GM12878 (cell line): Measurements from ENCODE around the gene STARD4. TPM values are rescaled to one million over a fixed set of nuclear protein-coding genes. Genes with fewer than 3 reads are reported as not detected.

Experiments used
- ATAC-seq: fragments of 200-7000 bp; cut with Tn5 transposase; 3 replicates; pipeline ENCODE4 v1.9.1; 2020; ENCODE audit warnings: mild to moderate bottlenecking, moderate library complexity
- BruUV-seq: library from RNA; stranded (reverse); fragments of 400-500 nt; replicated peaks from 2 replicates; lab custom pipeline; 2021; lab: Mats Ljungman, UMichigan
- CTCF ChIA-PET: fragments of 300-600 bp; sonication (Branson Sonifier 250); formaldehyde crosslinking; extraction: SDS; loops from one replicate; lab custom pipeline; 2021; ENCODE audit warnings: inconsistent platforms; lab: Yijun Ruan, JAX
- POLR2A ChIA-PET: fragments of 350-600 bp; formaldehyde crosslinking; extraction: SDS; loops from one replicate; lab custom pipeline; 2021; ENCODE audit warnings: inconsistent platforms; lab: Charles Lee
- RAD21 ChIA-PET: fragments of 300-600 bp; sonication (Branson Sonifier 250); formaldehyde crosslinking; loops from one replicate; lab custom pipeline; 2023; ENCODE audit warnings: antibody characterized with exemption; ENCODE audit not compliant: unreplicated experiment; lab: Charles Lee
- SMC1A ChIA-PET: fragments of 300-600 bp; sonication (Branson Sonifier 250); formaldehyde crosslinking; loops from one replicate; lab custom pipeline; 2023; ENCODE audit not compliant: unreplicated experiment, uncharacterized antibody; lab: Charles Lee
- DNase-seq: peaks from one replicate; pipeline ENCODE4 v3.0.0-alpha.2; 2011; ENCODE audit warnings: low read depth, low spot score
- FAIRE-seq: peaks from 3 replicates; lab custom pipeline; 2011; peaks lifted over from hg19 to GRCh38; lab: Jason Lieb, UNC
- H2AFZ ChIP-seq: 2 replicates; pipeline ENCODE4 v1.6.0; 2011; ENCODE audit warnings: low read depth, low read length, control low read depth; ENCODE audit not compliant: control insufficient read depth
- H3K27ac ChIP-seq: 2 replicates; pipeline ENCODE4 v1.5.1; 2011; ENCODE audit warnings: control low read depth; ENCODE audit not compliant: control insufficient read depth, insufficient read depth
- H3K27me3 ChIP-seq, 2 experiments: replicated peaks in 1 of 2; 2 replicates each; pipeline versions ENCODE4 v1.6.0 to v1.6.1; 2011; ENCODE audit warnings: low read length in 1 of 2; ENCODE audit not compliant: control insufficient read depth in 2 of 2, insufficient read depth in 2 of 2
- H3K36me3 ChIP-seq, 2 experiments: 2 replicates each; pipeline ENCODE4 v1.5.1; 2011; ENCODE audit warnings: low read length in 1 of 2; ENCODE audit not compliant: control insufficient read depth in 2 of 2, insufficient read depth in 2 of 2
- H3K4me1 ChIP-seq: 2 replicates; pipeline ENCODE4 v1.6.1; 2011; ENCODE audit warnings: mild to moderate bottlenecking, low read length, moderate library complexity, mixed read lengths; ENCODE audit not compliant: control insufficient read depth, insufficient read depth
- H3K4me2 ChIP-seq: 2 replicates; pipeline ENCODE4 v1.6.0; 2011; ENCODE audit warnings: control low read depth; ENCODE audit not compliant: control insufficient read depth, insufficient read depth
- H3K4me3 ChIP-seq: fragments of 200-600 bp; sonication (generic); 2 replicates; pipeline ENCODE4 v1.5.1; 2016
- H3K79me2 ChIP-seq: 2 replicates; pipeline ENCODE4 v1.6.0; 2011; ENCODE audit warnings: low read length; ENCODE audit not compliant: control insufficient read depth, insufficient read depth
- H3K9ac ChIP-seq: 2 replicates; pipeline ENCODE4 v1.8.0; 2011; ENCODE audit warnings: low read length, control low read depth, mixed read lengths; ENCODE audit not compliant: control insufficient read depth, insufficient read depth
- H3K9me3 ChIP-seq: replicated peaks from 3 replicates; pipeline ENCODE4 v1.5.1; 2011; ENCODE audit warnings: mild to moderate bottlenecking, low read length; ENCODE audit not compliant: control insufficient read depth, insufficient read depth
- H4K20me1 ChIP-seq: 2 replicates; pipeline ENCODE4 v1.6.0; 2011; ENCODE audit not compliant: control insufficient read depth, insufficient read depth
- ATF2 ChIP-seq: IDR thresholded peaks from 2 replicates; pipeline ENCODE4 v1.6.1; 2012; ENCODE audit warnings: low read length, inconsistent platforms
- FOS ChIP-seq: IDR thresholded peaks from 3 replicates; pipeline ENCODE4 v1.6.1; 2011; ENCODE audit warnings: borderline replicate concordance; ENCODE audit not compliant: insufficient read length; ENCODE audit errors: extremely low read depth
- NFIC ChIP-seq: IDR thresholded peaks from 2 replicates; pipeline ENCODE4 v1.6.1; 2012; ENCODE audit warnings: low read depth, mild to moderate bottlenecking, inconsistent platforms, low read length, moderate library complexity
- NFYA ChIP-seq: IDR thresholded peaks from 2 replicates; pipeline ENCODE4 v1.6.1; 2011; ENCODE audit warnings: low read depth, mild to moderate bottlenecking, low read length, improper control_type of control experiment, borderline replicate concordance
- PAX5 ChIP-seq: IDR thresholded peaks from 2 replicates; pipeline ENCODE4 v1.6.1; 2011; ENCODE audit warnings: low read depth, low read length, borderline replicate concordance
- POLR2AphosphoS2 ChIP-seq: IDR thresholded peaks from 2 replicates; pipeline ENCODE4 v1.6.1; 2011; ENCODE audit warnings: low read depth, mild to moderate bottlenecking, low read length, improper control_type of control experiment, moderate library complexity
- RUNX3 ChIP-seq: IDR thresholded peaks from 2 replicates; pipeline ENCODE4 v1.6.1; 2012; ENCODE audit warnings: low read length, inconsistent platforms
- WRNIP1 ChIP-seq: IDR thresholded peaks from 2 replicates; pipeline ENCODE4 v1.6.1; 2011; ENCODE audit warnings: low read depth, low read length, improper control_type of control experiment, borderline replicate concordance
- ZZZ3 ChIP-seq: IDR thresholded peaks from 2 replicates; pipeline ENCODE4 v1.6.1; 2011; ENCODE audit warnings: low read depth; ENCODE audit not compliant: control insufficient read depth, insufficient read length
- WGBS: methylation state at CpG from one replicate; pipeline ENCODE4 v1.1.6; 2016; ENCODE audit warnings: low lambda C conversion rate; ENCODE audit not compliant: insufficient replicate concordance, insufficient coverage; ENCODE audit errors: missing lambda C conversion rate; 5-methylcytosine and 5-hydroxymethylcytosine counted together
- in situ Hi-C: fragments of 300-500 bp; cut with MboI; formaldehyde crosslinking; loops from 9 replicates; pipeline ENCODE4 v1.14.3; 2018; ENCODE audit warnings: mixed read lengths
- intact Hi-C: fragments of 100-400 bp; cut with micrococcal nuclease; formaldehyde crosslinking; loops from one replicate; pipeline ENCODE4 v1.14.2; 2022; ENCODE audit not compliant: unreplicated experiment
- polyA plus RNA-seq, 11 experiments: library from polyadenylated mRNA; depleted of rRNA in 4 of 11; unstranded in 6 of 11; stranded (reverse) in 5 of 11; fragments of >200 nt; fragmentation: Nextera tagmentation in 4 of 11; fragmentation: Illumina TruSeq in 1 of 11; extraction: Ambion mirVana in 4 of 11; extraction: Trizol in 1 of 11; gene quantifications; 1 replicate in 1 of 11; 2 replicates in 10 of 11; pipeline versions ENCODE4 v1.2.1 to v1.2.3, GENCODE V29; 2011 to 2016; ENCODE audit warnings: inconsistent platforms in 2 of 11, missing spikeins in 2 of 11, low read depth in 1 of 11
- total RNA-seq, 4 experiments: library from RNA; depleted of rRNA in 3 of 4; stranded (reverse); fragments of >200 nt in 3 of 4; fragmentation: Illumina TruSeq in 1 of 4; extraction: Trizol in 1 of 4; gene quantifications; 2 replicates each; pipeline versions ENCODE4 v1.2.1 to v1.2.3, GENCODE V29; 2013 to 2021
- TF ChIP-seq, protein P1 (sequence below): IDR thresholded peaks from 2 replicates; pipeline ENCODE4 v1.6.1; 2011; ENCODE audit warnings: borderline replicate concordance, low read depth, mild to moderate bottlenecking, moderate library complexity, low read length; ENCODE audit not compliant: insufficient read depth, poor library complexity, severe bottlenecking
- TF ChIP-seq, protein P2 (sequence below): IDR thresholded peaks from 2 replicates; pipeline ENCODE4 v1.6.1; 2012; ENCODE audit warnings: low read depth, low read length, improper control_type of control experiment
- TF ChIP-seq, protein P3 (sequence below): IDR thresholded peaks from 2 replicates; pipeline ENCODE4 v1.6.1; 2012; ENCODE audit warnings: mild to moderate bottlenecking, low read depth, low read length

STARD4 gene
- total and polyA plus RNA-seq, 10 of the 15 experiments (the other 5 are each of a cell fraction or from before 2014, with no cell fraction given), result 41.9 to 190 (median 71.6) TPM

- Histone ChIP-seq H3K27ac (no peak overlapping the region), H3K4me2 (no peak overlapping the region), H3K27me3 (no peaks in the 10 kb centered on the region), H3K4me1 (no peaks in the 10 kb centered on the region), H4K20me1 (no peaks in the 10 kb centered on the region), H2AFZ (no peak overlapping the region), H3K4me3 (no peak overlapping the region), H3K9me3 (no peaks in the 10 kb centered on the region), H3K9ac (no peak overlapping the region), H3K36me3 (peaks cover 0 to 12% of the 10 kb centered on the region in 2 experiments; a peak in 2 of 4 replicates), H3K79me2 (no peaks in the 10 kb centered on the region)
- WGBS, result 97% methylated on average over 1 of the region's 1 CpG
- ChIA-PET RAD21 (no interaction called here), POLR2A (no interaction called here), CTCF (interaction anchor here (1.0 kb wide), 1 partner anchor 10 kb away, joined by 4 read pairs; no protein-coding TSS in a partner anchor), SMC1A (interaction anchor here (0.5 kb wide), 1 partner anchor 132 kb away, joined by 3 read pairs; no protein-coding TSS in a partner anchor)
- no TSS peak for BruUV-seq
- DNase-seq (no peak), ATAC-seq (no peak), FAIRE-seq (no peak)
- intact Hi-C loops (no loop called here), in situ Hi-C loops (no loop called here)
- TF ChIP-seq ZZZ3, result no peak
- TF ChIP-seq RUNX3, result no peak
- TF ChIP-seq, protein P1, sequence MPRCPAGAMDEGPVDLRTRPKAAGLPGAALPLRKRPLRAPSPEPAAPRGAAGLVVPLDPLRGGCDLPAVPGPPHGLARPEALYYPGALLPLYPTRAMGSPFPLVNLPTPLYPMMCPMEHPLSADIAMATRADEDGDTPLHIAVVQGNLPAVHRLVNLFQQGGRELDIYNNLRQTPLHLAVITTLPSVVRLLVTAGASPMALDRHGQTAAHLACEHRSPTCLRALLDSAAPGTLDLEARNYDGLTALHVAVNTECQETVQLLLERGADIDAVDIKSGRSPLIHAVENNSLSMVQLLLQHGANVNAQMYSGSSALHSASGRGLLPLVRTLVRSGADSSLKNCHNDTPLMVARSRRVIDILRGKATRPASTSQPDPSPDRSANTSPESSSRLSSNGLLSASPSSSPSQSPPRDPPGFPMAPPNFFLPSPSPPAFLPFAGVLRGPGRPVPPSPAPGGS, result no peak
- TF ChIP-seq POLR2AphosphoS2, result no peak
- TF ChIP-seq WRNIP1, result no peak
- TF ChIP-seq NFYA, result no peak
- TF ChIP-seq NFIC, result no peak
- TF ChIP-seq, protein P2, sequence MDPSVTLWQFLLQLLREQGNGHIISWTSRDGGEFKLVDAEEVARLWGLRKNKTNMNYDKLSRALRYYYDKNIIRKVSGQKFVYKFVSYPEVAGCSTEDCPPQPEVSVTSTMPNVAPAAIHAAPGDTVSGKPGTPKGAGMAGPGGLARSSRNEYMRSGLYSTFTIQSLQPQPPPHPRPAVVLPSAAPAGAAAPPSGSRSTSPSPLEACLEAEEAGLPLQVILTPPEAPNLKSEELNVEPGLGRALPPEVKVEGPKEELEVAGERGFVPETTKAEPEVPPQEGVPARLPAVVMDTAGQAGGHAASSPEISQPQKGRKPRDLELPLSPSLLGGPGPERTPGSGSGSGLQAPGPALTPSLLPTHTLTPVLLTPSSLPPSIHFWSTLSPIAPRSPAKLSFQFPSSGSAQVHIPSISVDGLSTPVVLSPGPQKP, result no peak
- TF ChIP-seq PAX5, result no peak
- TF ChIP-seq, protein P3, sequence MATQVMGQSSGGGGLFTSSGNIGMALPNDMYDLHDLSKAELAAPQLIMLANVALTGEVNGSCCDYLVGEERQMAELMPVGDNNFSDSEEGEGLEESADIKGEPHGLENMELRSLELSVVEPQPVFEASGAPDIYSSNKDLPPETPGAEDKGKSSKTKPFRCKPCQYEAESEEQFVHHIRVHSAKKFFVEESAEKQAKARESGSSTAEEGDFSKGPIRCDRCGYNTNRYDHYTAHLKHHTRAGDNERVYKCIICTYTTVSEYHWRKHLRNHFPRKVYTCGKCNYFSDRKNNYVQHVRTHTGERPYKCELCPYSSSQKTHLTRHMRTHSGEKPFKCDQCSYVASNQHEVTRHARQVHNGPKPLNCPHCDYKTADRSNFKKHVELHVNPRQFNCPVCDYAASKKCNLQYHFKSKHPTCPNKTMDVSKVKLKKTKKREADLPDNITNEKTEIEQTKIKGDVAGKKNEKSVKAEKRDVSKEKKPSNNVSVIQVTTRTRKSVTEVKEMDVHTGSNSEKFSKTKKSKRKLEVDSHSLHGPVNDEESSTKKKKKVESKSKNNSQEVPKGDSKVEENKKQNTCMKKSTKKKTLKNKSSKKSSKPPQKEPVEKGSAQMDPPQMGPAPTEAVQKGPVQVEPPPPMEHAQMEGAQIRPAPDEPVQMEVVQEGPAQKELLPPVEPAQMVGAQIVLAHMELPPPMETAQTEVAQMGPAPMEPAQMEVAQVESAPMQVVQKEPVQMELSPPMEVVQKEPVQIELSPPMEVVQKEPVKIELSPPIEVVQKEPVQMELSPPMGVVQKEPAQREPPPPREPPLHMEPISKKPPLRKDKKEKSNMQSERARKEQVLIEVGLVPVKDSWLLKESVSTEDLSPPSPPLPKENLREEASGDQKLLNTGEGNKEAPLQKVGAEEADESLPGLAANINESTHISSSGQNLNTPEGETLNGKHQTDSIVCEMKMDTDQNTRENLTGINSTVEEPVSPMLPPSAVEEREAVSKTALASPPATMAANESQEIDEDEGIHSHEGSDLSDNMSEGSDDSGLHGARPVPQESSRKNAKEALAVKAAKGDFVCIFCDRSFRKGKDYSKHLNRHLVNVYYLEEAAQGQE, result no peak
- no peak for TF ChIP-seq ATF2
- TF ChIP-seq FOS, result no peak
These were observed 65.2 kb downstream of the STARD4 start for GRCh38 chr5:111447099-111447498.
